NCI-H2107 treated with DMSO at 0.1 percent for 48 hours (cell line): ENCODE data around the gene ALKAL2.
A peak's percentile ranks its signal among the peaks of the same experiment; 100 is the strongest.

Experiments used
- DNase-seq: peaks from one replicate; lab custom pipeline; 2025; ENCODE audit not compliant: unreplicated experiment; lab: John Stamatoyannopoulos, UW

Gene ALKAL2

GRCh38 chr2:248724-249123 lies 39.2 kb downstream of the ALKAL2 start:
- no peak for DNase-seq

GRCh38 chr2:246489-247144 lies 41.3 kb downstream of the ALKAL2 start:
- DNase-seq: peak; percentile 9

DNA sequence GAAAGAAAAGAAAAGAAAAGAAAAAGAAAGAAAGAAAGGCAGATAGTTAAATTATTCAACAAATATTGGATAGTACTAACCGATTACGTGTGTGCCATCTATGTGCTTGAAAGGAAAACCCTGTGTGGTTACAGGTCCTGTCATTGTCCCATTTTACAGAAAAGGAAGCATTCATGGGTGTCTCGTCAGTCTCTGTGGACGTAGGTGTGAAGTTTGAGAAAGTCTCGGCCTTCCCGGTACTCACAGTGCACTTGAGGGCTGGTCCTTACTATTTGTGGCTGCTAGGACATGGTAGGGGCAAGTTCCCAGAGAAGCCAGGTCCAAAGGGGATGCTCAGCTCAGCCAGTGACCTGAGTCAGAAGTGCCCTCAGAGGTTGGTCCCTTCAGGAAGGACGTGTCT lies 43.3 kb downstream of the ALKAL2 start:
- no peak for DNase-seq

- no peak for DNase-seq
Measured at GRCh38 chr2:238869-239268, 49.0 kb downstream of the ALKAL2 start.

DNA sequence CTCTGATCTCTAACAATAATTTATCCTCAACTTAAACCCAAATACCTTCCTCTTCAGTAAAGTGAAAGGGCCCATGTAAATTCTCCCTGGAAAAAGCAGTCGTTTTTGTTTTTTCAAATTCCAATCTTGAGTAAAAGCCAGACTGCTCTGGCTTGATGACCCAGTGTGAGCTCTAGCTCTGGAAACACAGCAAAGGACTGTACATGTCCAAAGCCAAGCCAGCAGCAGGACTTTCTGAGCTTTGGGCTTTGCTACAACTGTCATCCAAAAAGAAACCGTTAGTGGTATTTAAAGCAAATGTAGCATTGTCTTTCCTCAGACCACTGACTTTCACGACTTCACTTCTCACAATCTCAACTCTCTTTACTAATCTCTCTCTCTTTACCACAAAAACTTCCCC lies 49.5 kb downstream of the ALKAL2 start:
- DNase-seq: no peak

- no peak for DNase-seq
Measured at GRCh38 chr2:237878-238277, 50.0 kb downstream of the ALKAL2 start.

GRCh38 chr2:236993-237539 lies 50.8 kb downstream of the ALKAL2 start:
- no peak for DNase-seq

DNA sequence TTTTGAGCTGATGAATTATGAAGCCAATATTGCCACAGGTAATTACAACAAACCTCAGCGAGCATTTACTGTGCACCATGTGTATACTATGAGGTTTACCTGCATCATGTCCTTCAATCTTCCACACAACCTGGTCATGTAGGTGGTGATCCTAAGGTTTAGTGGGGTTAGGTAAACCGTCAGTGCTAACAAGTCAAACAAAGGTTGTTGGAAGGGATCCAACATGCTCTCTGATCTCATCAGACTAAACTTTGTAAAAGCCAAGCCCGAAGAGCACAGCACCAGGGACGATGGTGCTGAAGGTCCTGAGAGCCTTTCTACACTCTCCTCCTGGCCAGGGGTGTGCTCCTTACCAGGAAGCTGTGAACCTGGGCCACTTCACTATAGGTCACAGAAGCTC lies 53.5 kb downstream of the ALKAL2 start:
- no peak for DNase-seq

GRCh38 chr2:233030-233429 lies 54.9 kb downstream of the ALKAL2 start:
- DNase-seq: no peak

GRCh38 chr2:231521-232185 lies 56.2 kb downstream of the ALKAL2 start:
- no peak for DNase-seq
